GM18498 (cell line): ENCODE measurements around the gene ATG16L1.

ENCODE experiments used
- ATAC-seq: cut with Tn5 transposase; IDR thresholded peaks from one replicate; pipeline ENCODE4 v1.9.1; 2021; ENCODE audit warnings: mild to moderate bottlenecking, moderate library complexity; ENCODE audit not compliant: unreplicated experiment

Gene ATG16L1

DNA sequence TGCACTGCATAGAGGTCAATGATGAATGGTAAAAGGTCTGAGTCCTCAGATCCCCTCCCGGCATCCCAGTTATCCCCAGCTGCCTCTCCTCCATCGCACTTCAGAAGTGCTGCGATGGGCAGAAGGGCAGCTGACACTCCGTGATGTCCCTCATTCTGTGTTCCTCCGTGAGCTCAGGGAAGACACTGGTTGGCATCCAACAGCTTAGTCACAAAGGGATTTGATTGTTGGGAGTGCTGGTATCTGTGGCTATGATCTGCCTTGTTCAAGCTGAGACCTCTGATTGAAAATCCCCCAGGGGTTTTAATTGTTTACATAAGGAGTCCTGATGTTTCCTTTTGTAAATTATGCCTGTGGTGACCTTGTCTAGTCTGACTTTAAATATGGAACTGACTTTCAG, 37.2 kb downstream of the ATG16L1 start:
- no peak for ATAC-seq

GRCh38 chr2:233289648-233290047, 38.2 kb downstream of the ATG16L1 start:
- no peak for ATAC-seq

DNA sequence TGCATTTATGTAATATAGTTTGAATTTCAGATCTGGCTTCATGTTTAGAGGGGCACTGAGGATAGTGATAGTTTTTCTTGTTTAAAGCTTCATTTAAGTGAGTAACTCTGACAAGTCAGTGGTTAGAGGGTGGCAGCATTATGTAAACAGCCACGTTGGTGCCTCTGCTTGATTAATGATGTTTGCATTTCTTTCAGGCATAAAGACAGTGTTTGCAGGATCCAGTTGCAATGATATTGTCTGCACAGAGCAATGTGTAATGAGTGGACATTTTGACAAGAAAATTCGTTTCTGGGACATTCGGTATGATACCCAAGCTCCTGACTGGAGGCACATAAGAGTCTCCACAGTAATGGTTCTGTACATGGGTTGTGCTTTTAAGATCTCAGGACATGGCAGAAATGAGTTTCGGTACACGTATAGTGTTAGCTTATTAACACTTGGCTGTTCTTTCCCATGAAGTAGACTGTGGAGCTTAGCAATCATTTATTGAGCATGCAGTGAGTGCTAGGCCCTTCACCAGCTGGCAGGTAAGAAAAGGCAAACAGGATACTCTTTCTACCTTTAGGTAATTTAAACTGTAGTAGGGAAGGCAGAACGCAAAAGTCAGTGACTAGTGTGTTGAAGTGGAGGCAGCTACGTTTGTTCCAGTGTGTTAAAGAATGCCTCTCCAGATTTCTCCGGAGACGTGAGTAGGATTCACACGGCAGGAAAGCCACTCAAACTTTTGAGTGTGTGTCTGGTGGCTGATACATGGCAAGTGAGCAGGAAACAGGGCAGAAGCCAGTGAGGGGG, 38.8 kb downstream of the ATG16L1 start:
- ATAC-seq, result no peak

- no peak for ATAC-seq
These were observed 44.4 kb downstream of the ATG16L1 start for GRCh38 chr2:233295891-233296290.

GRCh38 chr2:233297076-233297475, 45.6 kb downstream of the ATG16L1 start:
- no peak for ATAC-seq

DNA sequence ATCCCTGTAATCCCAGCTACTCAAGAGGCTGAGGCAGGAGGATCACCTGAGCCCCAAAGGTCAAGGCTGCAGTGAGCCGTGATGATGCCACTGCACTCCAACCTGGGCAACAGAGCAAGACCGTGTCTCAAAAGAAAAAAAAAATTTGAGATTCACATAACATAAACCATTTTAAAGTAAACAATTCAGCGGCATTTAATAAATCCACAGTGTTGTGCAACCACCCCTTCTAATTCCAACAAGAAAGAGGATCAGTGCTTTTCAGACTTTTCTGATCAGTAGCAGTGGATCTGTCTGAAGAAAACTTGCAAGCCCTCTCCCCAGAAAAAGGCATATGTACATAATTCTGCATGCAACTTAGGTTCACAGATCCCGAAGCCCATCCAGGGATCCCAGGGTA, 48.9 kb downstream of the ATG16L1 start:
- ATAC-seq, result no peak

DNA sequence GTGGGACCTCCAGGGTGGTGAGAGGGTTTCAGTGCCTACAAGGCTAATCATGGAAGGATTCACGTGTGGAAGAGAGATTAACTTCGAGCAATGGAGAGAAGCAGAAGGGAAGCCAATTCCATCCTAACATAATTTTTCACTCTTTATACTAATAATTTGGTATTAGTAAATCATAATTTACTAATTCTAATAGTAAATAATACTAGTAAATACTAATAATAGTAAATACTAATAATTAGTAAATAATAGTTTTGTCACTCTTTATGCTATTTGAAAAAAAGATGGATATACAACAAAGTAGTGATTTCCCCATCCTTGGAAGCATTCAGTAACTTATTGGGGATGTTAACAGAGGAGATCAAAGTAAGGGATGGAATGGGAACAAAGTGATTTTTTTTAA, 49.8 kb downstream of the ATG16L1 start:
- ATAC-seq, result no peak

- no peak for ATAC-seq
These were observed 50.3 kb downstream of the ATG16L1 start for GRCh38 chr2:233301811-233302210.

- no peak for ATAC-seq
These were observed 51.8 kb downstream of the ATG16L1 start for GRCh38 chr2:233303252-233303651.

DNA sequence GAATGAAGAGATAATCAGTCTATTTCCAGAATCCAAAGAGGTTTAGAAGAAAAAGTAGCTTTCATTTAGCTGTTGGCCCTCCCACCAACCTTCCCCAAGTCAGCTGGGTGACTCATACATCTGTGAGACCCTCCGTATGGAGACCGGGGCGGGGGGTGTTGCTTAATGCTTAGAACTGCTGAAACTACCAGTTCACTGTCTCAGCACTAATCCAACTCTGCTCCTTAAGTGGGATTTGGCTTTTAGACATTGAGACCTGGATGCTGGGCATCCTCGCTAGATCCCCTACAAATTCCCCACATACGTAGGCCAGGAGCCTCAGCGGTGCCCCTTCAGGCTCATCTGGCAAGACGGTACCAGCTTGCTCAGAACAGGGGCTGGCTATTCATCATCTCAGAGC, 56.1 kb downstream of the ATG16L1 start, which contains the start of gene SAG:
TSS of gene SAG (plus strand) at position 252 of the 400 bp plus-strand sequence. CDS start 1,374 bp downstream, outside the sequence.
- ATAC-seq, result no peak

DNA sequence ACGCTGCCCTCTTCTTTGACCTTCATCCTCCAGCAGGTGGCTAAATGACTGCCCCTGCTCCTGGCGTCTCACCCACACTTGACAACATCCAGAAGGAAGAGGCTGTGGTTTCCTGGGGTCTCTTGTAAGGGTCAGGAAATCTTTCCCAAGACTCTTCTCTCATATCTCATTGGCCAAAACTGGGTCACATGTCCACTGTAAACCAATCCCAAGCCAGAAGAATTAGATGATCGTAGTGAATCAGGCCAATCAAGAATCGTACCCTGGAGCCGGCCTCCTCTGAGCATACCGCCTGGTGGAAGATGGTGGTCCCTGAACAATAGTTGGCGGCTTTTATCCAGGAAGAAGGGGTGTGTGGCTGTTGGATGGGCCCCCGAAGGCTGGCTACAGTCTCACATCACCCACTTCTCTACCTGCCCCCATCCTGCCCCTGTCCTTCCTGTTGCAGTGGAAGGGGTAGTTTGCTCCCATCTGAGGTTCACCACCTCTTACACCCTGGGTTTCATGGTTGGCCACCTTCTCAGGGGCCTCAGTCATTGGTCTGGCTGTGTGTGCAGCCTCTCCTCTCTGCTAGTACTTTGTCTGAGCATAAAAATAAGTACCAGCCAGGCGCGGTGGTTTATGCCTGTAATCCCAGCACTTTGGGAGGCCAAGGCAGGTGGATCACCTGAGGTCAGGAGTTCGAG, 59.9 kb downstream of the ATG16L1 start:
- ATAC-seq, result no peak

- no peak for ATAC-seq
These were observed 61.4 kb downstream of the ATG16L1 start for GRCh38 chr2:233312874-233313273.

DNA sequence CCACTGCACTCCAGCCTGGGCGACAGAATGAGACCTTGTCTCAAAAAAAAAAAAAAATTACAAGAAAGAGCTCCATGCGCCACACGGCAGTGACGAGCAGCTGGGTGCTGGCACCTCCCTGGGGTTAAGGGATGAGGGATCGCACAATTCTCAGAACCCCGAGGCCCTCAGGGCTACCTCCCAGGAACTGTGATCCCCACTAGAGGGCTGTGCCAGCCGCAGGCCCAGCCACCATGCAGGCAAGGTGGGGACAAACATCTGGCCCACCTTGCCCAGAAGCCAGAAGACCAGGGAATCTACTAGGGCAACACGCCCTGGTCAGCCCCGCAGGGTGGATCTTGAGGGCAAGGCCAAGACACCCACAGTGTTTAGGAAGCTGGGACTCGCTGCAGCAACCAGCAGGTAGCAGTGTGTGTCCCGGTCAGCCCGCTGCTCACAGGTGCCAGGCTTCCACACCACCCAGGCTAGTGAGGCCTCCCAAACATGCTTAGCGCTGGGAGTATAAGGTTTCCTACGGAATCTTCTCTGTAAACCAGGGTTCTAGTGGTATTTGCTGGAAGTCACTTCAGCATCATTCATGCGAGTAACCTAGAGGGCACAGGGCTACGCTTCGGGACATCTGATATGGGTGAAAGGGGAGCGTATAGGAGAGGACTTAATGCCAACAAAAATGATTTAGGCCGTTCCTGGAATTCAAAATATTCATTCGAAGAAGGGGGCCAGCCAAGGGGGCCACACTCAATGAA, 62.9 kb downstream of the ATG16L1 start:
- ATAC-seq, result no peak

GRCh38 chr2:233317196-233317943, 65.9 kb downstream of the ATG16L1 start:
- ATAC-seq, result no peak

GRCh38 chr2:233319256-233319655, 67.8 kb downstream of the ATG16L1 start:
- ATAC-seq, result no peak

- ATAC-seq, result no peak
These were observed 69.0 kb downstream of the ATG16L1 start for GRCh38 chr2:233320470-233320869.

GRCh38 chr2:233321166-233321565, 69.7 kb downstream of the ATG16L1 start:
- ATAC-seq, result no peak

DNA sequence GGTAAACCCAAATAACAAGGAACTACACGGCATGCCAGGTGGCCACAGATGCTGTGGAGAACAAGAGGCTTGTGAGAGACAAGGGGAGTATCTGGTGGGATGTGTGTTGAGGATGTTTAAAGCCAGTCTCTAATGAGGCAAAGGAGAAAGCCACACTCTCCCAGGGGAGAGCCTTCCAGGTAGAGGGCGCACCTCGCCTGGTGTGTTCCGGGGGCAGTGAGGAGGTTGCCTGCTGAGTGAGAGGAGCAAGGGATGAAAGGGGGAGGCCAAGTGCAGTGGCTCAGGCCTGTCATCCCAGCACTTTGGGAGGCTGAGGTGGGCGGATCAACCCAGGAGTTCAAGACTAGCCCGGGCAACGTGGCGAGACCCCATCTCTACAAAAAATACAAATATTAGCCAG, 72.4 kb downstream of the ATG16L1 start:
- ATAC-seq, result no peak

DNA sequence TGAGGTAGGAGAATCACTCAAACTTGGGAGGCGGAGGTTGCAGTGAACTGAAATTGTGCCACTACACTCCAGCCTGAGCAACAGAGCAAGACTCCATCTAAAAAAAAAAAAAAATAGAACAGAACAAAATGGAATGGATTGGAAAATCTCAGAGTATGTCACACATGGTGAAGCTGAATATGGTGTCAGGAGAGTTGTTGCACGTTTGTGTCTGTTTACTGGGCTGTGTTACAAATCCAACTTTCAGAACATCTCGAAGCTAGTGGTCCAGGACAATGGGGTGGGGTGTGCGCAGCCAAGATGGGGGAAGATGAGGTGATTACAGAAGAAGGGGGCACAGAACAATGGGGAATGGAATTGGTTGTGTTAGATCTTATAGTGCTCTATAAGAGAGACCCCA, 73.8 kb downstream of the ATG16L1 start:
- no peak for ATAC-seq

DNA sequence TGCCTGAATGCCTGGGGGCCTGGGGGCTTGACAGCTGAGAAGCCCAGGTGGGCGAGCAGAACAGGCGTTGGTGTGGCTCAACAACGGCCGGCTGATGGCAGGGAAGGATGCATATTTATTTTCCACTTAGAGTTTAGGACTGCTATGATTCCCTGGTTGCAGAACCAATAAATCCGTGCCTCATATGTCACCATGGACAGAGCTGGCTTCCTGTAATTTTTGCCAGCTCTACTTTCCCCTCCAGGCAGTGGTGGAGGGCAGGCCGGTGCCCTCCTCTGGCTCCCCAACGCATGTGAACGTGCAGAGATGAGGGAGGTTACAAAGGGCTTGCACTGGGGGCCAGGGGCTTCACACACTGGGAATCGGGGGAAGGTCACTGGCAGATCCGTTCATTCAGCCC, 74.3 kb downstream of the ATG16L1 start:
- no peak for ATAC-seq

DNA sequence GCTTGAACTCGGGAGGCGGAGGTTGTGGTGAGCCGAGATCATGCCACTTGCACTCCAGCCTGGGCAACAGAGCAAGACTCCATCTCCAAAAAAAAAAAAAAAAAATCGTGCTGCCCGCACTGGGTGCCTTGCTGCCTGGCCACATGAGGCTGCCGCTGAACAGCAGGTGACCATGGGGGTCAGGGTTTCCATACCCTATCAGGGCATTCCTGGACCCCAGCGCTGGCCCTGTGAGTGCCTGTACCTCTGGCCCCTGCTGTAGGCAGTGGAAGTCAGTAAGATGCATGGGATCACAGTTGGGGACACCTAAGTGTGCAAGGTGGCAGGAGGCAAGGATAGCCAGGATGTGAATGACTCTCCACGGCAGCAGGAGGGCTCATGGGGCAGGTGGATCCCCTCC, 75.0 kb downstream of the ATG16L1 start:
- ATAC-seq, result no peak
